ENCODE data around the gene LRRC7.

LRRC7 gene

GRCh38 chr1:69592341-69592740 is 24.6 kb downstream of the LRRC7 start:
- DNase-seq: no peak

DNA sequence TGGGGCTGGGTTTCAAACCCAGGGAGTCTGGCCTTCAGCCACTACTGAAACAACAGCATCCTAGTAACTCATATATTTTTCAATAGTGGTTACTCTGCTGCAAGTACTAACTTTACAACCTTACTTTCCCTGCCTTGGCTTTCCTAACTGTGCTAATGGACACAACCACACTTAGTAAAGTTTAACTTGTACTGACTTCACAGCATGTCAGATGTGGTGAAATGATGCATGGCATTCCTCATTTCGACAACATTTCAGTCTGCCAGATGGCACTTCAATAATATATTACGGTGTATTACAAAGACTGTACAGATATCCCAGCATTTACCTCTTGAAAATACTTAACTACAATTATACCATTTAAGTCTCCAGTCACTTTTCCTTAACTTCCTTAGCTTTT is 27.8 kb downstream of the LRRC7 start:
- no peak for DNase-seq

DNA sequence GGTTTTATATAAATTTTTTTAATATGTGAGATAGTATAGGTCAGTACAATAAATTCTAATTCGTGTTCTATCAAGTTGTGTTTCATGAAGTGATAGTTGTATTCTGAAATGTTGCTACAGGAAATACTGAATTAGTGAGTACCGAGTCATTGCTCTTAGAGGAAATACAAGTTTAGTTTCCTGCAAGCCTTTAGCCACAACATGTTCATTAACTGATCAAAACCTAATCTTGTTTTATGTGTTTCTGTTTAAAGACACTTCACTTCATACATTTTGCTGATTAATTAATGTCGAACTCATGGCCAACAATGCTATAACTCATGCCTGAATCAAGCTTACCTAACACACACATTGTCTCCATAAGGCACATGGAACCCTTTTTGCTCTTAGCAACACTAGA is 43.6 kb downstream of the LRRC7 start:
- no peak for DNase-seq

DNA sequence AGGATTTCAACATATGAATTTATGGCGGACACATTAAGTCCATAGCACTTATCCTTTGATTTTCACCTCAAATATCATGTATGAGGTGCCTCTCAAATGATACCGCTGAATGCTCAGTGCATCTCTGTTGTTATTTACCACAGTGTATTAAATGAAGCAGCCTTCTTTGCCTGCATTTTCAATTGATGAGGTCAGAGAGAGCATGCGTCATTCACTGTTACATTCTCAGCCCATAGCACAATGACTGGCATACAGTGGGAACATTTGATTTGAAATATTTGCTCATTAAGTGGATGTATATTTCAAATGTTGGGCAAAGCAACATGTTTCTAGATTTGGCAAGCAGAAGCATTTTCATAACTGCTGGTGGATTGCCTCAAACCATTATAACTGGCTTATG is 45.7 kb downstream of the LRRC7 start:
- DNase-seq: no peak

DNA sequence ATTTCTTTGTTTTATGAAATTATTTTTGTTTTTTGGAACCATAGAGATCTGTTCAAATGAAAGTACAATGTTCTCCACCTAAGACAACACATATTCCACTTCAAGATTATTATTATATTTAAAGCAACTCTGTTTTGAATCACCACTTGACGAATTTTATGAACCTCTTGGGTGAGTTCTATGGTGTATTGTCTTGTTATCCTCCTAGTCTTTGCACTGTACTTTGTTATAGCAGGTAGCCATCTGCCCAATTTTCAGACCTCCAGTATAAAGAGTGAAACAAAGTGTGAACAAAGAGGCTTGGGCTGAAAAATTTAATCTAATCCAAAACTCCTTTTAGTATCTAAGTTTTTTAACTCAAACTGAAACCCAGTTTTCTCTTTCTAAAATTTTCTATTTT is 71.0 kb downstream of the LRRC7 start:
- no peak for DNase-seq

GRCh38 chr1:69639159-69639558 is 71.4 kb downstream of the LRRC7 start:
- no peak for DNase-seq

DNA sequence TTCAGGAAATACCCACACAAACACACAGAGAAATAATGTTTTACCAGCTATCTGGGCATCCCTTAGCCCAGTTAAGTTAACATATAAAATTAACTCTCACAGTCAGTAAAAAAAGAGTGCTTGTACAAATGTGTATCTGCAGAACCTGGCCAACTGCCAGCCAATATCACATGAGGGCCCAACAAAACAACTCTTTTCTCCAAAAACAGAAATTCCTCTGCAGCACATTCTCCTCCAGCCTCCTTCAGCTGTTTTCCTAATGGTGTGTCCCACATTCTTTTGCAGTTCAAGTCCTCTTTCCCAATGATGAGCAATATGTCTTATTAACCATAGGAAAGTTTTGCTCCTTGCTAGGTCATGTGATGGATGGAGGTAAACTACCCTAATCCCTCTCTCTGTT is 75.5 kb downstream of the LRRC7 start:
- no peak for DNase-seq

- no peak for DNase-seq
Measured at GRCh38 chr1:69645477-69645876, 77.8 kb downstream of the LRRC7 start.

DNA sequence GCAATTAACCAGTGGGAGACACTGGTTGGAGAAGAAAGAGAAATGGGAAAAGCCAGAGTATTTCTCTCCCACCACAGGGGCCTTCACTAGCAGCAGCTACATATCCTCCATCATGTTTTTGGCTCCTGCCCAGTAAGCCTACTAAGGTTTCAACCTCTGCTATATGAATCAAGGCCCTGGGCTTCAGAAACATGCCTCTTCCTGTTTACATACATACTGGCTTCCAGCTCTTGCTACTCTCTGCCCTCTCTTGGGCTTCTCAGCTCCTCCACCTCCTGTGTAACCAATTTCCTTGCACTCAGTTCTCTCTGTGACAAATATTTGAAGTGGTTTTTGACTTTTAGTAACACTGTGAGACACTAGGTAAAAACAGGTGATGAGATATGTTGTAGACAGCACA is 80.8 kb downstream of the LRRC7 start:
- no peak for DNase-seq

GRCh38 chr1:69649383-69649990 is 81.8 kb downstream of the LRRC7 start:
- DNase-seq: no peak

DNA sequence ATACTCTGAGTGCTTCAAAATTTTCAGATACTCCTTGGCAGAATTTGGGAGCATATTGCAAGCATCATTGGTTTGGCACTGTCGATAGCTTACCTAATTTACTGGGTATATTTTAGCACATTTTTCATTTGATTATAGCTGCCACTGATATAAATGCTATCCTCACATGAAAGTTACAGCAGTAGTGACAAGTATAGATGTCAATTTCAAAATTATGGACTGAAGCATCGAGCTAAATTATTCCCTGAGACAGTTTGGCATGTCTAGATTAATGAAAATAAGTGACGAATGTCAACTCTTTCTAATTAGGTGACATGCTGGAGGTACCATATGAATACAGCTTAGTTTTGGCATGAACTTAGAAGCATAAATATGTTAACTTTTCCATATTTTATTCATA is 83.1 kb downstream of the LRRC7 start:
- no peak for DNase-seq

DNA sequence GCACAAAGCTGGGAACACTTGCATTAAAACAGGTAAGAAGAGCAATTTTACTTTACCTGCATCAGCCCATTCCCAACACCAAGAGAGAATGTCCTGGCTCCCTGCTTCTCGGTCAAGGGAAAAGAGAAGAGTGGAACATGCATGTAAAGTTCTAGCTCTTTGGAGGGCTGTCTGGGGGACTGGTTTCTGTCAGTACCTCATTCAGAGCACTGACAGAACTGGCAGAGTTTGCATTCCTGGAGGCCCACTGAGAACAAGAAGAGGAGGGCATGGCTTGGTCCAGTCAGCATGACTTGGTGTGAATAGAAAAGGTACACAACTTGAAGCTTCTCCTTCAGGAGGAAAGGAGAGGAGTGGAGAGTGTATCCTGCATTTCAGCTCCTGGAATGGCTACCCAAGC is 83.9 kb downstream of the LRRC7 start:
- no peak for DNase-seq

DNA sequence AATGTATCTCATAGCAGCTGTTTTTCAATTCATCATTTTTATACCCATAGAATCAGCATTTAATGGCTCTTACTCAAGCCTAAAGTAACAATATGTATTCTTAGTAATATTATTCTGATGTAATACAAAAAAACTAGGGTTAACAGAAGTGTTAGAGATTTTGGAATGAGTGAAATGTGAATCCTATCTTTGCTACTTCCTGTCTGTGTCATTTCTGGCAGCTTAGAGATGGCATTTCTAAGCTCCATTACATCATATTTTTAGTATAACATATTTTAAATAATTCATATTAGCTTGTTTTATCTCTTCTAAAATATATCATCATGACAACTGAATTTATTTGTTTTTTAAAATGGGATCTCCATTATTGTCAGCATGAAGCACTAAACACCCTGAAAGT is 90.2 kb downstream of the LRRC7 start:
- no peak for DNase-seq

GRCh38 chr1:69661686-69662085 is 94.0 kb downstream of the LRRC7 start:
- DNase-seq: no peak

DNA sequence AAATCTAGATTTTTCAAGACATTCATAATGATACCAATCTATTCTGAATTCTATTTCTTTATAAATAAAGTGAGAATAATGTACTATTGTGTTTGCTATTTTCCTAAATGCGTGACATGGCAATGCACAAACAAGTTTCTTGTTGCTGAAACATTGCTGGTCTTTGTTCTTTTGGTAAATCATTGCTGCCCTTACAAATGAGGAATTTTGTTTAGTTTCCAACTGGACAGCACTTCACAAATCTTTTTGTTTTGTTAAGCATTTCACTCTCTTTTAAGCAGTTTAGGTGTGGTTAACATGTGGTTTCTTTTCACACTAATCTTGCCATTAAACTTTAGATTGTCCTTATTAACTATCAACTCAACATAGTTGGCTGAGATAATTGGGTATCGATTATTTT is 94.6 kb downstream of the LRRC7 start:
- no peak for DNase-seq

DNA sequence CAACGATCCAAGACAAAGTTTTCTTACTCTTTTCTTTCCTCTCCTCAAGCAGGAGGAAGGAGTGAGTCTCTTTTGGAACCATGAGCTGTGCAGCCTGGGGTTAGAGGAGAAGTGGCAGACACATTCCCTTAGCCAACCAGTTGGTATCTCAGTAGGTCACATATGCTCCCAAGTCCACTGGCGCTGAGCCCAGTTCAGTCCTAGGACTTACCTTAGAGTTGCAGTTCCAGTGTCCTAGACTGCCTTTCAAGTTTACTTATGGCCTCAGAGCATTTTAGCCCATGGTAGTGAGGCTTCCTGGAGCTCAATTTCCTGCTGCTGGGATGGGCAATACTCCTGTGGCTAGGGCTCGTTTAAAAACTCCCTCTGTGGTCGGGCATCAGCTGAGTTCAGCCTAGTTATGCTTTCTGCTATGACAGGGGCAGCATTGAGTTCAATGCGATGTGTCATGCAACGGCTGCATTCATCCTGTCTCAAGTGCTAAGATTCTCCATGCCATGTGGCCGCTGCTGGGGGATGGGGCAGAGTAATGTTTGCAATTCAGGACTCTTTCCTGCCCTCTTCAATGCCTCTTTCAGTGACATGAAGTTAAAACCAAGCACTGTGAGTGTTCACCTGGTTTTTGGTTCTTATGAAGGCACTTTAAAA is 103.8 kb downstream of the LRRC7 start:
- no peak for DNase-seq

DNA sequence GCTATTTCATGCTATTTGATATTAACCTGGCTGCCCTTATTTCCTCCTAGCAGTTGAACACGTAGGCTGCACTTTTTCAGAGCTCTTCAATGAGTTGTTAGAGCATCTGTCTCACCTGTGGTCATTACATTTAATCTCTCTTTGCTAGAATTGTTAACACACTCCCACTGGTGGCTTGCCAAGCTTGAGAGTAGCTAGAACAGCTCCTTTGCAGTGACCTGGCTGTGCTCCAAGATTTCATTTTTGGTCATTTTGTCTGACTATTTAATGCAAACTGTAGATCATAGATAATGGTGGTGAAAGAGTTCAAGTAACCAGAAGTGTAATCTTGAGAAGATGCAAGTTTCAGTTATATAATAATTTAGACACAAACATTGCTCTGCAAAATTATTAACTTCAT is 105.6 kb downstream of the LRRC7 start:
- DNase-seq: no peak

DNA sequence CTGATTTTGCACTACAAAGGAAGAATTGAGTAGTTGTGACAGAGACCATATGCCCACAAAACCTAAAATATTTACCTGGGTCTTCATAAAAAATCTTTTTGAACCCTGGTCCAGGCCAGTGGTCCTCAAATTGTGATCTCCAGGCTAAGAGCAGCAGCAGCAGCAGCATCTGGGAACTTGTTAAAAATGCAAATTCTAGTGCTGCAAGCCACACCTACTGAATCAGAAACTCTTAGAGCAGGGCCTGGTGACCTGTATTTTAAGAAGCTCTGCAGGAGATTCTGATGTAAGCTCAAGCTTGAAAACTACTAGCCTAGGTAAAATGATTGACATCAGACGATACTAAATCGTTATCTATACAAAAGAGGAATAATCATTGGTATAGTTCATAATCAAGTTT is 112.2 kb downstream of the LRRC7 start:
- no peak for DNase-seq

- DNase-seq: no peak
Measured at GRCh38 chr1:69686367-69686984, 118.8 kb downstream of the LRRC7 start.

- no peak for DNase-seq
Measured at GRCh38 chr1:69688193-69688592, 120.5 kb downstream of the LRRC7 start.

DNA sequence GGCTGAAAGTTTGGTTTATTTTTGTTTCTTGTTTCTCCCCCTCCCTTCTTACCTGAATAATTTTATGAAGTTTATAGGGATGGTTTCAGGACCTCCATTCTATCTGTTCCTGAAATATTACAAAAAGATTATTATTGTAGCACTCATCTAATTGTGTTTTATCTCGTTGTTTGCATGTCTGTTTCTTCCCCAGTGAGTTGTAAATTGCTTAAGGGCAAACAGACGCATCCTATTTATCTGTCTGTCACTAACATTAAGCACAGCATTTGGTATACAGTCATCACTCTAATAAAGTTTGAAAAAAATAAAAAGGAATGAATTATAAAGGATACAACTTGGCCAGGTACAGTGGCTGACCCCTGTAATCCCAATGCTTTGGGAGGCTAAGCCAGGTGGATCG is 123.5 kb downstream of the LRRC7 start:
- no peak for DNase-seq

GRCh38 chr1:69693921-69694675 is 126.4 kb downstream of the LRRC7 start:
- DNase-seq: no peak

- no peak for DNase-seq
Measured at GRCh38 chr1:69697340-69697739, 129.6 kb downstream of the LRRC7 start.

GRCh38 chr1:69700770-69701169 is 133.0 kb downstream of the LRRC7 start:
- DNase-seq: peak; percentile 3
